HEK293 (cell line): ENCODE data around the gene GMEB2.

Experiments used
- CTCF ChIA-PET: fragments of 350-600 bp; formaldehyde crosslinking; extraction: SDS; loops from one replicate; lab custom pipeline; 2021; ENCODE audit warnings: antibody characterized with exemption; lab: Yijun Ruan, JAX
- POLR2A ChIA-PET: fragments of 300-600 bp; formaldehyde crosslinking; extraction: SDS; loops from one replicate; lab custom pipeline; 2020; ENCODE audit warnings: antibody characterized with exemption, inconsistent platforms; lab: Yijun Ruan, JAX
- H3K27ac ChIP-seq: fragments of 200-500 bp; sonication (Bioruptor generic); 2 replicates; pipeline ENCODE4 v1.5.1; 2014; ENCODE audit warnings: low read depth, low read length, control low read depth, inconsistent platforms; ENCODE audit errors: extremely low read depth
- H3K36me3 ChIP-seq, 2 experiments: fragments of 200-500 bp in 1 of 2; sonication (Bioruptor generic) in 1 of 2; 1 replicate in 1 of 2; 2 replicates in 1 of 2; pipeline ENCODE4 v1.5.1; 2014 to 2017; ENCODE audit warnings: inconsistent platforms in 2 of 2, low read length in 2 of 2; ENCODE audit not compliant: control insufficient read depth in 2 of 2, insufficient read depth in 1 of 2
- H3K4me1 ChIP-seq: fragments of 200-500 bp; sonication (Bioruptor generic); 2 replicates; pipeline ENCODE4 v1.5.1; 2014; ENCODE audit warnings: mild to moderate bottlenecking, low read length, inconsistent platforms; ENCODE audit not compliant: control insufficient read depth, insufficient read depth
- H3K4me3 ChIP-seq: 2 replicates; pipeline ENCODE4 v1.5.1; 2011; ENCODE audit warnings: low read depth, mild to moderate bottlenecking, control low read depth, low read length, moderate library complexity
- H3K9me3 ChIP-seq: fragments of 200-500 bp; sonication (Bioruptor generic); 2 replicates; pipeline ENCODE4 v1.5.1; 2014; ENCODE audit warnings: low read depth, low read length, inconsistent platforms; ENCODE audit not compliant: control insufficient read depth, insufficient read depth
- KLF9 ChIP-seq: fragments of 450-650 bp; formaldehyde crosslinking; IDR thresholded peaks from 2 replicates; pipeline ENCODE4 v1.5.1; 2016; ENCODE audit warnings: missing biosample characterization, missing genetic modification characterization, low read depth
- SCRT1 ChIP-seq: fragments of 450-650 bp; formaldehyde crosslinking; IDR thresholded peaks from 2 replicates; pipeline ENCODE4 v1.5.1; 2016; ENCODE audit warnings: missing biosample characterization, missing genetic modification characterization, borderline replicate concordance
- ZBTB1 ChIP-seq: fragments of 450-650 bp; formaldehyde crosslinking; IDR thresholded peaks from 2 replicates; pipeline ENCODE4 v1.5.1; 2016; ENCODE audit warnings: missing biosample characterization, missing genetic modification characterization
- ZBTB49 ChIP-seq: fragments of 450-650 bp; formaldehyde crosslinking; IDR thresholded peaks from 2 replicates; pipeline ENCODE4 v1.5.1; 2016; ENCODE audit warnings: missing biosample characterization, missing genetic modification characterization, low read depth
- ZIC2 ChIP-seq: fragments of 450-650 bp; formaldehyde crosslinking; IDR thresholded peaks from 2 replicates; pipeline ENCODE4 v1.5.1; 2016; ENCODE audit warnings: missing biosample characterization, missing genetic modification characterization
- ZNF19 ChIP-seq: fragments of 450-650 bp; formaldehyde crosslinking; IDR thresholded peaks from 2 replicates; pipeline ENCODE4; 2016; ENCODE audit warnings: missing biosample characterization, missing genetic modification characterization, low read depth
- ZNF214 ChIP-seq: fragments of 450-650 bp; formaldehyde crosslinking; IDR thresholded peaks from 2 replicates; pipeline ENCODE4 v1.5.1; 2017; ENCODE audit warnings: missing biosample characterization, mild to moderate bottlenecking, missing genetic modification characterization, borderline replicate concordance
- ZNF223 ChIP-seq: fragments of 450-650 bp; formaldehyde crosslinking; IDR thresholded peaks from 2 replicates; pipeline ENCODE4 v1.5.1; 2016; ENCODE audit warnings: missing biosample characterization, missing genetic modification characterization
- ZNF23 ChIP-seq: fragments of 450-650 bp; formaldehyde crosslinking; IDR thresholded peaks from 2 replicates; pipeline ENCODE4 v1.5.1; 2016; ENCODE audit warnings: missing biosample characterization, missing genetic modification characterization, borderline replicate concordance
- ZNF24 ChIP-seq: fragments of 450-650 bp; formaldehyde crosslinking; IDR thresholded peaks from 2 replicates; pipeline ENCODE4 v1.5.1; 2016; ENCODE audit warnings: missing biosample characterization, missing genetic modification characterization
- ZNF311 ChIP-seq: fragments of 450-650 bp; formaldehyde crosslinking; IDR thresholded peaks from 2 replicates; pipeline ENCODE4 v1.5.1; 2017; ENCODE audit warnings: missing biosample characterization, missing genetic modification characterization, borderline replicate concordance
- ZNF354C ChIP-seq: fragments of 450-650 bp; formaldehyde crosslinking; IDR thresholded peaks from 2 replicates; pipeline ENCODE4 v1.5.1; 2016; ENCODE audit warnings: missing biosample characterization, missing genetic modification characterization, low read depth, borderline replicate concordance
- ZNF394 ChIP-seq: fragments of 450-650 bp; formaldehyde crosslinking; IDR thresholded peaks from 2 replicates; pipeline ENCODE4 v1.5.1; 2016; ENCODE audit warnings: missing biosample characterization, missing genetic modification characterization, mild to moderate bottlenecking, moderate library complexity, borderline replicate concordance
- ZNF398 ChIP-seq: fragments of 450-650 bp; formaldehyde crosslinking; IDR thresholded peaks from 2 replicates; pipeline ENCODE4 v1.5.1; 2017; ENCODE audit warnings: missing biosample characterization, missing genetic modification characterization
- ZNF510 ChIP-seq: fragments of 450-650 bp; formaldehyde crosslinking; IDR thresholded peaks from 2 replicates; pipeline ENCODE4 v1.5.1; 2018; ENCODE audit warnings: mild to moderate bottlenecking, missing genetic modification characterization, missing biosample characterization; ENCODE audit not compliant: insufficient replicate concordance
- ZNF549 ChIP-seq: fragments of 450-650 bp; IDR thresholded peaks from 2 replicates; pipeline ENCODE4 v1.5.1; 2018; ENCODE audit warnings: missing biosample characterization, missing genetic modification characterization, mild to moderate bottlenecking, inconsistent platforms, moderate library complexity
- ZNF645 ChIP-seq: fragments of 450-650 bp; formaldehyde crosslinking; IDR thresholded peaks from 2 replicates; pipeline ENCODE4; 2016; ENCODE audit warnings: missing biosample characterization, missing genetic modification characterization
- ZNF777 ChIP-seq: fragments of 450-650 bp; formaldehyde crosslinking; IDR thresholded peaks from 2 replicates; pipeline ENCODE4 v1.5.1; 2017; ENCODE audit warnings: missing biosample characterization, missing genetic modification characterization, borderline replicate concordance
- ZNF830 ChIP-seq: fragments of 450-650 bp; IDR thresholded peaks from 2 replicates; pipeline ENCODE4 v1.5.0; 2018; ENCODE audit warnings: missing biosample characterization, missing genetic modification characterization, low read depth, mild to moderate bottlenecking, moderate library complexity
- ZSCAN4 ChIP-seq: fragments of 450-650 bp; formaldehyde crosslinking; IDR thresholded peaks from 2 replicates; pipeline ENCODE4 v1.5.1; 2017; ENCODE audit warnings: missing biosample characterization, missing genetic modification characterization

Gene GMEB2

GRCh38 chr20:63611646-63612045 is 15.3 kb downstream of the GMEB2 start:
- H3K9me3 ChIP-seq, result no peaks in the 10 kb centered on the region
- H3K27ac ChIP-seq, result no peak overlapping the region
- no peak for TF ChIP-seq ZNF830 (tag by site-specific recombination)
- no peak for TF ChIP-seq ZNF24 (tag by site-specific recombination)
- no peak for TF ChIP-seq ZIC2 (tag by site-specific recombination)
- no peak for TF ChIP-seq ZNF777 (tag by site-specific recombination)
- TF ChIP-seq ZNF398 (tag by site-specific recombination), result no peak
- TF ChIP-seq SCRT1, result no peak
- TF ChIP-seq ZNF214 (tag by site-specific recombination), result no peak
- TF ChIP-seq ZNF394, result no peak
- no peak for TF ChIP-seq ZNF19 (tag by site-specific recombination)
- TF ChIP-seq ZNF311 (tag by site-specific recombination), result no peak
- no peak for TF ChIP-seq ZNF23 (tag by site-specific recombination)
- no peak for TF ChIP-seq ZNF354C (tag by site-specific recombination)
- no peak for TF ChIP-seq ZBTB1
- TF ChIP-seq ZNF645 (tag by site-specific recombination), result no peak
- TF ChIP-seq KLF9 (tag by site-specific recombination), result no peak
- TF ChIP-seq ZBTB49, result no peak
- TF ChIP-seq ZSCAN4 (tag by site-specific recombination), result no peak
- TF ChIP-seq ZNF549 (tag by site-specific recombination), result no peak
- no peak for TF ChIP-seq ZNF223 (tag by site-specific recombination)
- TF ChIP-seq ZNF510 (tag by site-specific recombination), result no peak
- ChIA-PET POLR2A (interaction anchor here (0.6 kb wide), 1 partner anchor 40 kb away, joined by 3 read pairs; no protein-coding TSS in a partner anchor), CTCF (interaction anchor here (0.6 kb wide), 1 partner anchor 9 kb away, joined by 3 read pairs; no protein-coding TSS in a partner anchor)
- no peak overlapping the region for H3K4me3 ChIP-seq
- no peaks in the 10 kb centered on the region for H3K4me1 ChIP-seq
- H3K36me3 ChIP-seq, result peaks cover 6 to 22% of the 10 kb centered on the region in 2 experiments; a peak in 2 of 3 replicates
